Neural cell (in vitro differentiated cells): ENCODE data around the gene GDF7. TPM values are rescaled to one million over a fixed set of nuclear protein-coding genes. Genes with fewer than 3 reads are reported as not detected.

ENCODE experiments used
- H2AFZ ChIP-seq: fragments of 200-600, 300-800 bp; sonication (generic), shearing (Covaris generic); 2 replicates; pipeline ENCODE4 v1.6.0; 2014; ENCODE audit warnings: low read depth, mild to moderate bottlenecking, antibody characterized with exemption, low read length, moderate library complexity
- H3F3A ChIP-seq: fragments of 200-600 bp; shearing (Covaris generic); 2 replicates; pipeline ENCODE4 v1.6.1; 2016; ENCODE audit warnings: mild to moderate bottlenecking, moderate library complexity, mixed read lengths, antibody characterized with exemption, low read length; ENCODE audit not compliant: insufficient read depth, poor library complexity, severe bottlenecking
- H3K27ac ChIP-seq: fragments of 200-600, 300-800 bp; sonication (generic), shearing (Covaris generic); 2 replicates; pipeline ENCODE4 v1.5.1; 2014; ENCODE audit warnings: mild to moderate bottlenecking, low read length, moderate library complexity
- H3K27me3 ChIP-seq: fragments of 300-800, 200-600 bp; sonication (generic), shearing (Covaris generic); 2 replicates; pipeline ENCODE4 v1.6.0; 2014; ENCODE audit warnings: mild to moderate bottlenecking, low read depth, low read length, moderate library complexity; ENCODE audit not compliant: insufficient read depth
- H3K36me3 ChIP-seq: fragments of 300-800, 200-600 bp; sonication (generic), shearing (Covaris generic); 2 replicates; pipeline ENCODE4 v1.5.1; 2014; ENCODE audit warnings: mild to moderate bottlenecking, antibody characterized with exemption, low read length, moderate library complexity; ENCODE audit not compliant: insufficient read depth
- H3K4me2 ChIP-seq: fragments of 300-800, 200-600 bp; sonication (generic), shearing (Covaris generic); 2 replicates; pipeline ENCODE4 v1.6.0; 2014; ENCODE audit warnings: mild to moderate bottlenecking, low read length
- H3K4me3 ChIP-seq: fragments of 300-800, 200-600 bp; sonication (generic), shearing (Covaris generic); 2 replicates; pipeline ENCODE4 v1.5.1; 2014; ENCODE audit warnings: mild to moderate bottlenecking, low read length, moderate library complexity
- H3K79me2 ChIP-seq: fragments of 200-600 bp; shearing (Covaris generic); replicated peaks from 2 replicates; pipeline ENCODE4 v1.6.0; 2014; ENCODE audit warnings: mild to moderate bottlenecking, low read length, moderate library complexity; ENCODE audit not compliant: insufficient read depth
- H3K9ac ChIP-seq: fragments of 300-800, 200-600 bp; sonication (generic), shearing (Covaris generic); 2 replicates; pipeline ENCODE4 v1.6.1; 2016; ENCODE audit warnings: mild to moderate bottlenecking, low read length, mixed read lengths
- H3K9me2 ChIP-seq: fragments of 200-600 bp; shearing (Covaris generic); 2 replicates; pipeline ENCODE4 v1.6.1; 2016; ENCODE audit warnings: mild to moderate bottlenecking, low read length, mixed read lengths; ENCODE audit not compliant: insufficient read depth
- H3K9me3 ChIP-seq: fragments of 200-600, 300-800 bp; sonication (generic), shearing (Covaris generic); 2 replicates; pipeline ENCODE4 v1.6.1; 2016; ENCODE audit warnings: mild to moderate bottlenecking, mixed run types, low read length, moderate library complexity, mixed read lengths
- H4K20me1 ChIP-seq: fragments of 200-600 bp; shearing (Covaris generic); 2 replicates; pipeline ENCODE4 v1.6.1; 2016; ENCODE audit warnings: mild to moderate bottlenecking, mixed run types; ENCODE audit not compliant: insufficient read depth
- EP300 ChIP-seq: fragments of 450-650 bp; conservative IDR thresholded peaks from 2 replicates; pipeline ENCODE4 v1.6.1; 2014; ENCODE audit warnings: antibody characterized with exemption, mild to moderate bottlenecking, moderate library complexity; ENCODE audit not compliant: poor library complexity, severe bottlenecking
- EZH2 ChIP-seq: fragments of 200-600, 300-800 bp; shearing (Covaris generic), sonication (generic); IDR thresholded peaks from 2 replicates; pipeline ENCODE4 v1.6.1; 2014; ENCODE audit warnings: antibody characterized with exemption, low read length, borderline replicate concordance, mild to moderate bottlenecking; ENCODE audit not compliant: insufficient read depth, poor library complexity, severe bottlenecking
- MXI1 ChIP-seq: fragments of 450-650 bp; conservative IDR thresholded peaks from 2 replicates; pipeline ENCODE4 v1.6.1; 2014; ENCODE audit warnings: antibody characterized with exemption, mild to moderate bottlenecking; ENCODE audit not compliant: poor library complexity, severe bottlenecking
- POLR2AphosphoS5 ChIP-seq: IDR thresholded peaks from 2 replicates; pipeline ENCODE4 v1.6.1; 2012
- RAD21 ChIP-seq: fragments of 450-650 bp; conservative IDR thresholded peaks from 2 replicates; pipeline ENCODE4 v1.6.1; 2014; ENCODE audit warnings: antibody characterized with exemption, mild to moderate bottlenecking, moderate library complexity
- SMC3 ChIP-seq: fragments of 450-650 bp; conservative IDR thresholded peaks from 2 replicates; pipeline ENCODE4 v1.6.1; 2014; ENCODE audit warnings: antibody characterized with exemption, mild to moderate bottlenecking, moderate library complexity; ENCODE audit not compliant: poor library complexity
- TAF1 ChIP-seq: IDR thresholded peaks from 2 replicates; pipeline ENCODE4 v1.6.1; 2012; ENCODE audit warnings: low read depth
- polyA minus RNA-seq: library from RNA; depleted of rRNA, polyadenylated mRNA; stranded (reverse); fragments of >200 nt; gene quantifications from 2 replicates; pipeline ENCODE4 v1.2.3, GENCODE V29; 2014
- polyA plus RNA-seq: library from polyadenylated mRNA; depleted of rRNA; stranded (reverse); fragments of >200 nt; gene quantifications from 2 replicates; pipeline ENCODE4 v1.2.3, GENCODE V29; 2014
- TF ChIP-seq, protein P1 (sequence below): IDR thresholded peaks from 2 replicates; pipeline ENCODE4 v1.6.1; 2012; ENCODE audit warnings: borderline replicate concordance
- TF ChIP-seq, protein P2 (sequence below): fragments of 450-650 bp; IDR thresholded peaks from 2 replicates; pipeline ENCODE4 v1.5.1; 2014; ENCODE audit warnings: antibody characterized with exemption, mild to moderate bottlenecking, moderate library complexity; ENCODE audit not compliant: poor library complexity, severe bottlenecking

The GDF7 gene
- polyA plus RNA-seq (0.38 and 0.62 TPM in 2 replicates), polyA minus RNA-seq (0.73 and 1.0 TPM in 2 replicates)

DNA sequence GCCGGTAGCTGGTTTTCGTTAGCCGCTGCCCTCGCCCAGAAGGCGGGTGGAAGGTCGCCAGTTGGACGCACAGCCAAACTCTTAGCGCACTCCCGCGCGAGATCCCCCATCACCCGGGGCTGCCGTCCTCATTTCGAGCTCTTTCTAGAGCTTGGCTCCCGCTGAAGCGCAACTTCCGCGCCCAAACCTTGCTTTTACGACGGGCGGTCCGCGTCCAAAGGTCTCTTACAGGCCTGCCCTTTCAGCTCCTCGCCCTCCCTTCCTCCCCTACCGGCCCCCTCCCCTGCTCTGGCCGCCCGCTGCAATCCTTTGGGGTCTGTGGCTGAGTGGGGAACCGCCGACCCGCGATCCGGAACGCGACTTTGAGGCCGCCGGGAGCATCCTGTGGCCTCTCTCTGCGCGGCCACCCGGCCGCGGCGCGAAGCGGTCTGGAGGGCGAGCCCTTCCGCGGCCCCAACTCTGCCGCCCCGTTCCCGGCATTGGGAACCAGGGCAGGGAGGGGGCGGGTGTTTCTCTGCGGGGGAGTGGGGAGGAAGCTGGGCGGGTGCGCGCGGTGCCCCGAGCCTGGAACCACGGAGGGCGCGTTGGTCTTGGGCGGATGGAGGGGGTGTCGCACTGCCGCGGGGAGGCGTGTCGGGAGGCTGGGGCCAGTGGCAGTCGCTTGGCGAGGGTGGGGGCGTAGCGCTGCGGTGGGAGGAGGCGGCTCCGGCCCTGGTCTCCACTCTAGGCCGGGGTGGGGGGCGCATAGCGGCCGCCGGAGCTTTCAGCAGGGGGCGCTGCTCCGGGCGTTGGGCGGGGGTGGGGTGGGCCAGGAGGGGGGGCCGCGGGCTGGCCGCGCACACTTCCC is at the start of gene GDF7:
GDF7 (plus strand) TSS at position 841 of the 847 bp plus-strand sequence. CDS start 96 bp downstream, outside the sequence.
- TF ChIP-seq, protein P1, sequence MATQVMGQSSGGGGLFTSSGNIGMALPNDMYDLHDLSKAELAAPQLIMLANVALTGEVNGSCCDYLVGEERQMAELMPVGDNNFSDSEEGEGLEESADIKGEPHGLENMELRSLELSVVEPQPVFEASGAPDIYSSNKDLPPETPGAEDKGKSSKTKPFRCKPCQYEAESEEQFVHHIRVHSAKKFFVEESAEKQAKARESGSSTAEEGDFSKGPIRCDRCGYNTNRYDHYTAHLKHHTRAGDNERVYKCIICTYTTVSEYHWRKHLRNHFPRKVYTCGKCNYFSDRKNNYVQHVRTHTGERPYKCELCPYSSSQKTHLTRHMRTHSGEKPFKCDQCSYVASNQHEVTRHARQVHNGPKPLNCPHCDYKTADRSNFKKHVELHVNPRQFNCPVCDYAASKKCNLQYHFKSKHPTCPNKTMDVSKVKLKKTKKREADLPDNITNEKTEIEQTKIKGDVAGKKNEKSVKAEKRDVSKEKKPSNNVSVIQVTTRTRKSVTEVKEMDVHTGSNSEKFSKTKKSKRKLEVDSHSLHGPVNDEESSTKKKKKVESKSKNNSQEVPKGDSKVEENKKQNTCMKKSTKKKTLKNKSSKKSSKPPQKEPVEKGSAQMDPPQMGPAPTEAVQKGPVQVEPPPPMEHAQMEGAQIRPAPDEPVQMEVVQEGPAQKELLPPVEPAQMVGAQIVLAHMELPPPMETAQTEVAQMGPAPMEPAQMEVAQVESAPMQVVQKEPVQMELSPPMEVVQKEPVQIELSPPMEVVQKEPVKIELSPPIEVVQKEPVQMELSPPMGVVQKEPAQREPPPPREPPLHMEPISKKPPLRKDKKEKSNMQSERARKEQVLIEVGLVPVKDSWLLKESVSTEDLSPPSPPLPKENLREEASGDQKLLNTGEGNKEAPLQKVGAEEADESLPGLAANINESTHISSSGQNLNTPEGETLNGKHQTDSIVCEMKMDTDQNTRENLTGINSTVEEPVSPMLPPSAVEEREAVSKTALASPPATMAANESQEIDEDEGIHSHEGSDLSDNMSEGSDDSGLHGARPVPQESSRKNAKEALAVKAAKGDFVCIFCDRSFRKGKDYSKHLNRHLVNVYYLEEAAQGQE, result no peak
- TF ChIP-seq EP300 (no peak), POLR2AphosphoS5 (peak; percentile 7), SMC3 (no peak), EZH2 (peak; percentile 64), TAF1 (no peak), RAD21 (no peak), MXI1 (no peak)
- TF ChIP-seq, protein P2, sequence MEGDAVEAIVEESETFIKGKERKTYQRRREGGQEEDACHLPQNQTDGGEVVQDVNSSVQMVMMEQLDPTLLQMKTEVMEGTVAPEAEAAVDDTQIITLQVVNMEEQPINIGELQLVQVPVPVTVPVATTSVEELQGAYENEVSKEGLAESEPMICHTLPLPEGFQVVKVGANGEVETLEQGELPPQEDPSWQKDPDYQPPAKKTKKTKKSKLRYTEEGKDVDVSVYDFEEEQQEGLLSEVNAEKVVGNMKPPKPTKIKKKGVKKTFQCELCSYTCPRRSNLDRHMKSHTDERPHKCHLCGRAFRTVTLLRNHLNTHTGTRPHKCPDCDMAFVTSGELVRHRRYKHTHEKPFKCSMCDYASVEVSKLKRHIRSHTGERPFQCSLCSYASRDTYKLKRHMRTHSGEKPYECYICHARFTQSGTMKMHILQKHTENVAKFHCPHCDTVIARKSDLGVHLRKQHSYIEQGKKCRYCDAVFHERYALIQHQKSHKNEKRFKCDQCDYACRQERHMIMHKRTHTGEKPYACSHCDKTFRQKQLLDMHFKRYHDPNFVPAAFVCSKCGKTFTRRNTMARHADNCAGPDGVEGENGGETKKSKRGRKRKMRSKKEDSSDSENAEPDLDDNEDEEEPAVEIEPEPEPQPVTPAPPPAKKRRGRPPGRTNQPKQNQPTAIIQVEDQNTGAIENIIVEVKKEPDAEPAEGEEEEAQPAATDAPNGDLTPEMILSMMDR, result peak; percentile 45
- no peaks in the 10 kb centered on the region for H3K9me3 ChIP-seq
- peak within 1 kb of the TSS; percentile 19 for H3K4me2 ChIP-seq
- H3K9me2 ChIP-seq, result no peaks in the 10 kb centered on the region
- H4K20me1 ChIP-seq, result no peaks in the 10 kb centered on the region
- peak within 1 kb of the TSS; percentile 49 for H3K9ac ChIP-seq
- H2AFZ ChIP-seq, result peak within 1 kb of the TSS; percentile 14
- peaks cover 96% of the 10 kb centered on the region for H3K27me3 ChIP-seq
- no peaks in the 10 kb centered on the region for H3K36me3 ChIP-seq
- H3F3A ChIP-seq, result no peaks in the 10 kb centered on the region
- H3K79me2 ChIP-seq, result no peaks in the 10 kb centered on the region
- peak within 1 kb of the TSS; percentile 72 for H3K4me3 ChIP-seq
- H3K27ac ChIP-seq, result no peak within 1 kb of the TSS

DNA sequence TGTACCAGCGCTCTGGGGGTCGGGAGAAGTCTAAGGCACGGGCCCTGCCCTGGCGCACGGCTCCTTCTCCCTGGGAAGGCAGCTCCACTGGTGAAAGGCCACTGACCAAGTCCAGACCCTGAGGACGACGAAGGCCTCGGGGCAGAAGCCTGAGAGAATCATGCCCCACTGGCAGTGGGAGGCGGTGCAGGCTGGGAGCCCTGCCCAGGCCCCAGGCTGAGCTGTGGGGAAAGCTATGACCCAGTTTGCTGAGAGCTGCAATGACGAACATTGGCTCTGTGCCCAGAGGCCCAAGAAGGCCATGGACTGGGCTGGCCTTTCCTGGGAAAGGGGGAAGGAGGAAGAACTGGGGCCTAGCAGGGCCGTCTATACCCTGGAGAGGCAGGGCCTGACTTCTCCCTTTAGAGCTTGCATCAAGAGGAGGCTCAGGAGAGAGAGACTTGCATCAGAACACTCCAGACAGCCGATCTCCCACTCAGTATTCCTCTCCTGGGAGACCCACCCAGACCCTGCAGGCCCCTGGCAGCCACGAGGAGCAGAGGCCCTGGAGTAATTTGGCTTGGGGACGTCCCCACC is 49.0 kb upstream of the GDF7 start:
- no peak for TF ChIP-seq RAD21
- TF ChIP-seq MXI1, result no peak
- no peak for TF ChIP-seq EP300
- TF ChIP-seq, protein P1, result no peak
- TF ChIP-seq POLR2AphosphoS5, result no peak
- TF ChIP-seq, protein P2, result no peak
- TF ChIP-seq TAF1, result no peak
- TF ChIP-seq SMC3, result no peak
- Histone ChIP-seq H3K9ac (no peak overlapping the region), H3K4me3 (no peak overlapping the region), H3K9me2 (no peaks in the 10 kb centered on the region), H3F3A (no peaks in the 10 kb centered on the region), H3K9me3 (no peaks in the 10 kb centered on the region), H3K27me3 (no peaks in the 10 kb centered on the region), H2AFZ (no peak overlapping the region), H3K79me2 (no peaks in the 10 kb centered on the region), H3K27ac (no peak overlapping the region), H4K20me1 (no peaks in the 10 kb centered on the region), H3K36me3 (no peaks in the 10 kb centered on the region), H3K4me2 (no peak overlapping the region)
